Measurements from ENCODE around the gene MAML2. TPM values are rescaled to one million over a fixed set of nuclear protein-coding genes. Genes with fewer than 3 reads are reported as not detected.

Gene MAML2
- total and polyA plus RNA-seq, 2 of the 8 experiments (the other 6 are each of a cell fraction or from before 2014, with no cell fraction given), result 3.8 to 6.6 TPM

DNA sequence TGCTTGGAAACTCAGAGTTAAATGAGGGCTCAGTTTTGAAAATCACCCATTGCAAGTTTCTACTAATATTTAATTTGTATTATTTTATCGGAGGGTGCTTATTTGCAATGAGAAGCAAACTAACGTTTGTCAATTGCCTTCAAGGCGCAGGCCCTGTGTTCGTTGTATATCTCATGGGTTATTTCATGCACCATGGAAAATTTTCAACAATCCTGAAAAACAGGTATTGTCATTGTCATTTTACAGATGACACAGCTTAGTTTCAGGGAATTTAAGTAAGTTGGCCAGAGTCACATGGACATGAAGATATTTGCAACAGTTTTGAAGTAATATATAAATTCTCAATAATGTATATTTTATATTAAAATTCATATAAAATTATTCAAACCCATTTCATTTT is 261.4 kb downstream of the MAML2 start:
- no peak overlapping the region for H3K23ac ChIP-seq (ENCODE audit: insufficient read length)
- no peaks in the 10 kb centered on the region; the same call in 1 of the 2 replicates for H3K23me2 ChIP-seq (ENCODE audit: low read depth, low read length)
- H4K20me1 ChIP-seq (replicated peaks in 1 of 2; ENCODE audit: control insufficient read depth in 1 of 2, insufficient read depth in 2 of 2, low read length in 2 of 2), result no peaks in the 10 kb centered on the region
- no peak overlapping the region for H2BK12ac ChIP-seq (ENCODE audit: low read depth, low read length)
- no peak overlapping the region for H3K4me3 ChIP-seq (ENCODE audit: extremely low read depth in 1 of 4, insufficient read depth in 2 of 4, low read depth in 3 of 4, low read length in 4 of 4)
- H4K8ac ChIP-seq (ENCODE audit: extremely low read depth, insufficient read depth, low read length), result no peak overlapping the region
- H3K9ac ChIP-seq (replicated peaks in 1 of 4; ENCODE audit: extremely low read depth in 1 of 4, low read depth in 3 of 4, low read length in 3 of 4), result no peak overlapping the region
- no peak overlapping the region for H2AK5ac ChIP-seq (ENCODE audit: low read depth, low read length)
- ChIA-PET POLR2A (ENCODE audit: partially characterized antibody) (no interaction called here), CTCF (ENCODE audit: partially characterized antibody) (interaction anchor here (1.3 kb wide), 1 partner anchor 19 kb away, joined by 5 read pairs; no protein-coding TSS in a partner anchor)
- no peak overlapping the region for H2BK5ac ChIP-seq (ENCODE audit: low read depth, low read length)
- H3K79me1 ChIP-seq (ENCODE audit: low read depth, low read length), result no peaks in the 10 kb centered on the region
- no peaks in the 10 kb centered on the region for H3K27me3 ChIP-seq (replicated peaks in 1 of 4; ENCODE audit: control insufficient read depth in 3 of 4, extremely low read depth in 1 of 4, insufficient read depth in 3 of 4, low read length in 3 of 4)
- no peak overlapping the region for H2BK15ac ChIP-seq (ENCODE audit: low read length)
- no peak overlapping the region for H4K91ac ChIP-seq (replicated peaks; ENCODE audit: insufficient read length, low read length)
- DNase-seq (ENCODE audit: low read depth in 1 of 2, low spot score in 2 of 2) (no peak), FAIRE-seq (no peak)
- TF ChIP-seq NRF1 (IDR thresholded peaks at IDR 0.05; ENCODE audit: low read depth, low read length) (no peak), SIX5 (IDR thresholded peaks at IDR 0.05; ENCODE audit: low read depth, low read length) (no peak), RBBP5 (IDR thresholded peaks at IDR 0.05; ENCODE audit: borderline replicate concordance, low read depth, low read length) (no peak), EGR1 (IDR thresholded peaks at IDR 0.05; ENCODE audit: borderline replicate concordance, low read depth, low read length) (no peak), CBX5 (IDR thresholded peaks at IDR 0.05; ENCODE audit: low read depth, low read length) (no peak), RXRA (IDR thresholded peaks at IDR 0.05; ENCODE audit: insufficient read depth, low read depth, low read length) (no peak), KDM5A (IDR thresholded peaks at IDR 0.05; ENCODE audit: low read length) (no peak), SAP30 (IDR thresholded peaks at IDR 0.05; ENCODE audit: insufficient read depth, insufficient replicate concordance, low read length) (no peak)
- TF ChIP-seq, protein P1, sequence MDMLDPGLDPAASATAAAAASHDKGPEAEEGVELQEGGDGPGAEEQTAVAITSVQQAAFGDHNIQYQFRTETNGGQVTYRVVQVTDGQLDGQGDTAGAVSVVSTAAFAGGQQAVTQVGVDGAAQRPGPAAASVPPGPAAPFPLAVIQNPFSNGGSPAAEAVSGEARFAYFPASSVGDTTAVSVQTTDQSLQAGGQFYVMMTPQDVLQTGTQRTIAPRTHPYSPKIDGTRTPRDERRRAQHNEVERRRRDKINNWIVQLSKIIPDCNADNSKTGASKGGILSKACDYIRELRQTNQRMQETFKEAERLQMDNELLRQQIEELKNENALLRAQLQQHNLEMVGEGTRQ (IDR thresholded peaks at IDR 0.05; ENCODE audit: low read length), result no peak
- no peak overlapping the region for H2AFZ ChIP-seq (ENCODE audit: low read length)
- H3K14ac ChIP-seq (ENCODE audit: insufficient read length), result no peak overlapping the region
- no peak overlapping the region for H2BK120ac ChIP-seq (replicated peaks; ENCODE audit: low read depth, low read length)
- no peaks in the 10 kb centered on the region for H3K9me3 ChIP-seq (ENCODE audit: insufficient read depth in 2 of 2, low read depth in 1 of 2, low read length in 1 of 2)
- H4K5ac ChIP-seq (ENCODE audit: insufficient read length, low read depth, low read length), result no peak overlapping the region
- no peak overlapping the region for H3K4ac ChIP-seq (replicated peaks; ENCODE audit: insufficient read length, low read depth, low read length)
- H3K36me3 ChIP-seq (ENCODE audit: control insufficient read depth in 2 of 4, insufficient read depth in 4 of 4, low read length in 3 of 4), result no peaks in the 10 kb centered on the region
- H3K4me1 ChIP-seq (replicated peaks in 1 of 4; ENCODE audit: control insufficient read depth in 3 of 4, insufficient read depth in 4 of 4, low read length in 3 of 4), result peaks cover 3 to 20% (median 11%) of the 10 kb centered on the region in 4 experiments; a peak in 5 of 7 replicates
- H3K4me2 ChIP-seq (ENCODE audit: insufficient read depth in 1 of 2, low read depth in 2 of 2, low read length in 2 of 2), result no peak overlapping the region
- H3K79me2 ChIP-seq (ENCODE audit: control insufficient read depth in 1 of 2, insufficient read depth in 2 of 2, low read length in 2 of 2), result no peaks in the 10 kb centered on the region
- H3K18ac ChIP-seq (ENCODE audit: extremely low read depth, low read length), result no peak overlapping the region
- no peak overlapping the region for H3K56ac ChIP-seq (replicated peaks; ENCODE audit: insufficient read length, low read depth, low read length)
- no peak overlapping the region for H2BK20ac ChIP-seq (ENCODE audit: low read length)
- H3K27ac ChIP-seq (ENCODE audit: low read depth, low read length), result no peak overlapping the region
- WGBS, 2 experiments (ENCODE audit: extremely low coverage in 1 of 2, insufficient coverage in 1 of 2, insufficient read length in 1 of 2, insufficient replicate concordance in 2 of 2, low coverage in 1 of 2, low lambda C conversion rate in 2 of 2, missing lambda C conversion rate in 1 of 2), result 77% methylated on average over 4 of the region's 4 CpGs; no CpG with 5 or more reads in 1 of the 2 experiments
